HG02588 (cell line): ENCODE measurements around the gene NEDD4L.
"Not testable (repeated sequence)": the region's sequence is repeated elsewhere in the genome, so short reads cannot be mapped to it uniquely, and the experiment has no call there.

Experiments used
- ATAC-seq: cut with Tn5 transposase; IDR thresholded peaks from one replicate; pipeline ENCODE4 v1.9.1; 2021; ENCODE audit warnings: mild to moderate bottlenecking, moderate library complexity; ENCODE audit not compliant: unreplicated experiment

NEDD4L gene

GRCh38 chr18:58282872-58283271 lies 238.8 kb downstream of the NEDD4L start:
- not testable (repeated sequence) for ATAC-seq

GRCh38 chr18:58284699-58285448 lies 240.8 kb downstream of the NEDD4L start:
- no peak for ATAC-seq

GRCh38 chr18:58285449-58286130 lies 241.6 kb downstream of the NEDD4L start:
- no peak for ATAC-seq

- ATAC-seq: no peak
Observed at GRCh38 chr18:58286632-58287352, 242.8 kb downstream of the NEDD4L start.

- ATAC-seq: no peak
Observed at GRCh38 chr18:58287353-58288274, 243.6 kb downstream of the NEDD4L start.

- ATAC-seq: peak; percentile 85
Observed at GRCh38 chr18:58288921-58289797, 245.1 kb downstream of the NEDD4L start.

GRCh38 chr18:58290116-58290695 lies 246.2 kb downstream of the NEDD4L start:
- ATAC-seq: no peak

- no peak for ATAC-seq
Observed at GRCh38 chr18:58291131-58291530, 247.1 kb downstream of the NEDD4L start.

GRCh38 chr18:58292638-58293037 lies 248.6 kb downstream of the NEDD4L start:
- ATAC-seq: no peak

- no peak for ATAC-seq
Observed at GRCh38 chr18:58297198-58297597, 253.2 kb downstream of the NEDD4L start.

GRCh38 chr18:58298251-58299134 lies 254.5 kb downstream of the NEDD4L start:
- ATAC-seq: no peak

GRCh38 chr18:58299135-58299473 lies 255.1 kb downstream of the NEDD4L start:
- ATAC-seq: no peak

GRCh38 chr18:58299936-58300335 lies 255.9 kb downstream of the NEDD4L start:
- ATAC-seq: no peak

- ATAC-seq: no peak
Observed at GRCh38 chr18:58300867-58301266, 256.8 kb downstream of the NEDD4L start.

GRCh38 chr18:58302811-58303210 lies 258.8 kb downstream of the NEDD4L start:
- ATAC-seq: peak; percentile 22

GRCh38 chr18:58303363-58303762 lies 259.3 kb downstream of the NEDD4L start:
- peak; percentile 90 for ATAC-seq

- ATAC-seq: no peak
Observed at GRCh38 chr18:58305792-58306191, 261.8 kb downstream of the NEDD4L start.

- no peak for ATAC-seq
Observed at GRCh38 chr18:58307441-58307840, 263.4 kb downstream of the NEDD4L start.
